Activated B cell treated with CpG ODN at 0.5 μM for 24 hours (primary cell): ENCODE data around the gene SLC35B2. TPM values are rescaled to one million over a fixed set of nuclear protein-coding genes. Genes with fewer than 3 reads are reported as not detected.

Experiments used
- ATAC-seq: fragments of 200-7000 bp; cut with Tn5 transposase; one replicate; pipeline ENCODE4 v1.10.0; 2021; ENCODE audit warnings: low read depth, mild to moderate bottlenecking, moderate library complexity
- CTCF ChIA-PET: fragments of 350-600 bp; sonication (Branson Sonifier 250); formaldehyde crosslinking; loops from one replicate; lab custom pipeline; 2021; ENCODE audit warnings: antibody characterized with exemption; lab: Charles Lee
- POLR2A ChIA-PET: fragments of 350-600 bp; sonication (Branson Sonifier 250); formaldehyde crosslinking; loops from one replicate; lab custom pipeline; 2021; ENCODE audit warnings: antibody characterized with exemption; lab: Charles Lee
- DNase-seq: peaks from one replicate; pipeline ENCODE4 v3.0.0; 2022
- H3K27ac Mint-ChIP-seq: one replicate; pipeline ENCODE4 v1.8.0; 2020; ENCODE audit warnings: mixed read lengths
- H3K27me3 Mint-ChIP-seq: one replicate; pipeline ENCODE4 v1.8.0; 2021; ENCODE audit warnings: mixed read lengths
- H3K36me3 Mint-ChIP-seq: one replicate; pipeline ENCODE4 v1.8.0; 2021; ENCODE audit warnings: low read depth, mixed read lengths
- H3K4me1 Mint-ChIP-seq: one replicate; pipeline ENCODE4 v1.8.0; 2021; ENCODE audit warnings: mixed read lengths
- H3K4me3 Mint-ChIP-seq: one replicate; pipeline ENCODE4 v1.8.0; 2020; ENCODE audit warnings: mild to moderate bottlenecking, mixed read lengths
- H3K9me3 Mint-ChIP-seq: one replicate; pipeline ENCODE4 v1.8.0; 2020; ENCODE audit warnings: mixed read lengths
- CTCF ChIP-seq: fragments of 200-600 bp; IDR thresholded peaks from one replicate; pipeline ENCODE4 v1.8.0; 2022; ENCODE audit warnings: antibody characterized with exemption, mild to moderate bottlenecking
- intact Hi-C: fragments of 100-400 bp; cut with micrococcal nuclease; formaldehyde crosslinking; loops from one replicate; pipeline ENCODE4 v1.15.1; 2024
- total RNA-seq: library from RNA; stranded (reverse); gene quantifications from 2 replicates; pipeline ENCODE4 v1.2.3, GENCODE V29; 2022

The SLC35B2 gene
- total RNA-seq, 1 donor from 2014 or later = 29.1 TPM

- Mint-ChIP-seq H3K36me3 (no peaks in the 10 kb centered on the region), H3K9me3 (no peaks in the 10 kb centered on the region), H3K27me3 (peaks cover 53% of the 10 kb centered on the region), H3K27ac (no peak overlapping the region), H3K4me3 (no peak overlapping the region), H3K4me1 (no peaks in the 10 kb centered on the region)
- TF ChIP-seq CTCF = no peak
- intact Hi-C loops = no loop called here
- ATAC-seq (no peak), DNase-seq (no peak)
- CTCF ChIA-PET = no interaction called here
- POLR2A ChIA-PET = no interaction called here
These were observed 28.4 kb upstream of the SLC35B2 start for GRCh38 chr6:44285552-44286284.

- ATAC-seq = no peak
- no peak for DNase-seq
- no peaks in the 10 kb centered on the region for H3K4me1 Mint-ChIP-seq
- H3K4me3 Mint-ChIP-seq = no peak overlapping the region
- no peaks in the 10 kb centered on the region for H3K9me3 Mint-ChIP-seq
- H3K27ac Mint-ChIP-seq = no peak overlapping the region
- intact Hi-C loops = no loop called here
- ChIA-PET POLR2A (no interaction called here), CTCF (no interaction called here)
- TF ChIP-seq CTCF = no peak
- peaks cover 52% of the 10 kb centered on the region for H3K27me3 Mint-ChIP-seq
- no peaks in the 10 kb centered on the region for H3K36me3 Mint-ChIP-seq
These were observed 27.5 kb upstream of the SLC35B2 start for GRCh38 chr6:44284867-44285266.

GRCh38 chr6:44284121-44284520 is 26.8 kb upstream of the SLC35B2 start:
- no peak for TF ChIP-seq CTCF
- Mint-ChIP-seq H3K27me3 (peaks cover 53% of the 10 kb centered on the region), H3K4me3 (no peak overlapping the region), H3K27ac (no peak overlapping the region), H3K36me3 (no peaks in the 10 kb centered on the region), H3K4me1 (no peaks in the 10 kb centered on the region), H3K9me3 (no peaks in the 10 kb centered on the region)
- ChIA-PET POLR2A (no interaction called here), CTCF (no interaction called here)
- DNase-seq = no peak
- intact Hi-C loops = no loop called here
- ATAC-seq = no peak

- H3K27me3 Mint-ChIP-seq = peaks cover 51% of the 10 kb centered on the region
- intact Hi-C loops = no loop called here
- TF ChIP-seq CTCF = no peak
- POLR2A ChIA-PET = no interaction called here
- no peaks in the 10 kb centered on the region for H3K36me3 Mint-ChIP-seq
- no peaks in the 10 kb centered on the region for H3K9me3 Mint-ChIP-seq
- no peaks in the 10 kb centered on the region for H3K4me1 Mint-ChIP-seq
- no peak overlapping the region for H3K4me3 Mint-ChIP-seq
- DNase-seq (no peak), ATAC-seq (no peak)
- no peak overlapping the region for H3K27ac Mint-ChIP-seq
- CTCF ChIA-PET = no interaction called here
These were observed 21.7 kb upstream of the SLC35B2 start for GRCh38 chr6:44278774-44279697.

- no peak for TF ChIP-seq CTCF
- Mint-ChIP-seq H3K4me3 (no peak overlapping the region), H3K4me1 (no peaks in the 10 kb centered on the region), H3K36me3 (no peaks in the 10 kb centered on the region), H3K27ac (no peak overlapping the region), H3K27me3 (peaks cover 49% of the 10 kb centered on the region), H3K9me3 (no peaks in the 10 kb centered on the region)
- DNase-seq = no peak
- POLR2A ChIA-PET = no interaction called here
- intact Hi-C loops = no loop called here
- no peak for ATAC-seq
- CTCF ChIA-PET = no interaction called here
These were observed 21.0 kb upstream of the SLC35B2 start for GRCh38 chr6:44278315-44278714.
